ENCODE data around the gene SEL1L3.
"Not testable (repeated sequence)": the region's sequence is repeated elsewhere in the genome, so short reads cannot be mapped to it uniquely, and the experiment has no call there.

The SEL1L3 gene

GRCh38 chr4:25862411-25863346 lies at the start of gene SEL1L3:
TSS of gene SEL1L3 (minus strand) at chr4:25862988. CDS start at chr4:25862836, 152 bp downstream.
- DNase-seq (ENCODE audit: insufficient read length, low spot score) (peak; percentile 46), FAIRE-seq (no peak)

- DNase-seq (ENCODE audit: insufficient read length, low spot score) (no peak), FAIRE-seq (no peak)
Observed at GRCh38 chr4:25911356-25911755, 48.6 kb upstream of the SEL1L3 start.

- no peak for FAIRE-seq
- DNase-seq (ENCODE audit: insufficient read length, low spot score), result no peak
Observed at GRCh38 chr4:25908491-25908901, 45.7 kb upstream of the SEL1L3 start.

GRCh38 chr4:25906113-25906512 lies 43.3 kb upstream of the SEL1L3 start:
- DNase-seq (ENCODE audit: insufficient read length, low spot score); FAIRE-seq: not testable (repeated sequence)

GRCh38 chr4:25905371-25905770 lies 42.6 kb upstream of the SEL1L3 start:
- FAIRE-seq (no peak), DNase-seq (ENCODE audit: insufficient read length, low spot score) (no peak)

GRCh38 chr4:25904748-25905082 lies 41.9 kb upstream of the SEL1L3 start:
- FAIRE-seq, result peak; percentile 72
- no peak for DNase-seq (ENCODE audit: insufficient read length, low spot score)

- DNase-seq (ENCODE audit: insufficient read length, low spot score), result no peak
- peak; percentile 75 for FAIRE-seq
Observed at GRCh38 chr4:25903900-25904747, 41.3 kb upstream of the SEL1L3 start.

GRCh38 chr4:25901030-25901430 lies 38.2 kb upstream of the SEL1L3 start:
- no peak for DNase-seq (ENCODE audit: insufficient read length, low spot score)
- no peak for FAIRE-seq

GRCh38 chr4:25900310-25900709 lies 37.5 kb upstream of the SEL1L3 start:
- no peak for FAIRE-seq
- no peak for DNase-seq (ENCODE audit: insufficient read length, low spot score)

GRCh38 chr4:25896776-25897539 lies 34.2 kb upstream of the SEL1L3 start:
- FAIRE-seq, result no peak

GRCh38 chr4:25892796-25893195 lies 30.0 kb upstream of the SEL1L3 start:
- FAIRE-seq (no peak), DNase-seq (ENCODE audit: insufficient read length, low spot score) (no peak)

More at GRCh38 chr4:25896776-25897539, 34.2 kb upstream of the SEL1L3 start:
- DNase-seq (ENCODE audit: insufficient read length, low spot score), result no peak

GRCh38 chr4:25890571-25891485 lies 28.0 kb upstream of the SEL1L3 start:
- DNase-seq (ENCODE audit: insufficient read length, low spot score) (no peak), FAIRE-seq (no peak)

- no peak for DNase-seq (ENCODE audit: insufficient read length, low spot score)
- no peak for FAIRE-seq
Observed at GRCh38 chr4:25889589-25890503, 27.1 kb upstream of the SEL1L3 start.

- FAIRE-seq (no peak), DNase-seq (ENCODE audit: insufficient read length, low spot score) (no peak)
Observed at GRCh38 chr4:25888781-25889180, 26.0 kb upstream of the SEL1L3 start.

GRCh38 chr4:25884031-25884782 lies 21.4 kb upstream of the SEL1L3 start:
- FAIRE-seq (peak; percentile 74), DNase-seq (ENCODE audit: insufficient read length, low spot score) (no peak)

- no peak for FAIRE-seq
Observed at GRCh38 chr4:25883565-25883964, 20.8 kb upstream of the SEL1L3 start.

GRCh38 chr4:25882226-25882625 lies 19.4 kb upstream of the SEL1L3 start:
- DNase-seq (ENCODE audit: insufficient read length, low spot score), result no peak
- no peak for FAIRE-seq

More at GRCh38 chr4:25883565-25883964, 20.8 kb upstream of the SEL1L3 start:
- no peak for DNase-seq (ENCODE audit: insufficient read length, low spot score)

- no peak for DNase-seq (ENCODE audit: insufficient read length, low spot score)
- peak; percentile 86 for FAIRE-seq
Observed at GRCh38 chr4:25881193-25881592, 18.4 kb upstream of the SEL1L3 start.

Data from GM19239 (cell line).